Activated CD8-positive, alpha-beta T cell treated with anti-CD3 and anti-CD28 coated beads for 36 hours (primary cell): Measurements from ENCODE around the gene KLHL25. TPM values are rescaled to one million over a fixed set of nuclear protein-coding genes. Genes with fewer than 3 reads are reported as not detected.

ENCODE experiments used
- ATAC-seq: fragments of 200-7000 bp; cut with Tn5 transposase; one replicate; pipeline ENCODE4 v1.10.0; 2021; ENCODE audit warnings: mild to moderate bottlenecking, moderate library complexity
- CTCF ChIA-PET: fragments of 350-600 bp; sonication (Branson Sonifier 250); formaldehyde crosslinking; loops from one replicate; lab custom pipeline; 2021; ENCODE audit warnings: antibody characterized with exemption; lab: Charles Lee
- POLR2A ChIA-PET: fragments of 350-600 bp; sonication (Branson Sonifier 250); formaldehyde crosslinking; loops from one replicate; lab custom pipeline; 2021; ENCODE audit warnings: antibody characterized with exemption; lab: Charles Lee
- DNase-seq: peaks from one replicate; pipeline ENCODE4 v3.0.0-alpha.2; 2020
- H3K27ac Mint-ChIP-seq: one replicate; pipeline ENCODE4 v1.8.0; 2021; ENCODE audit warnings: mild to moderate bottlenecking, mixed read lengths
- H3K27me3 Mint-ChIP-seq: one replicate; pipeline ENCODE4 v1.8.0; 2021; ENCODE audit warnings: mixed read lengths
- H3K36me3 Mint-ChIP-seq: one replicate; pipeline ENCODE4 v1.8.0; 2021; ENCODE audit warnings: low read depth, mixed read lengths
- H3K4me1 Mint-ChIP-seq: one replicate; pipeline ENCODE4 v1.8.0; 2021; ENCODE audit warnings: low read depth, mixed read lengths
- H3K4me3 Mint-ChIP-seq: one replicate; pipeline ENCODE4 v1.8.0; 2021; ENCODE audit warnings: mild to moderate bottlenecking, moderate library complexity, mixed read lengths
- H3K9me3 Mint-ChIP-seq: one replicate; pipeline ENCODE4 v1.8.0; 2021; ENCODE audit warnings: mixed read lengths
- intact Hi-C: fragments of 100-400 bp; cut with micrococcal nuclease; formaldehyde crosslinking; loops from one replicate; pipeline ENCODE4 v1.10.0; 2022
- total RNA-seq, 2 experiments: library from RNA; stranded (reverse); gene quantifications; one replicate each; pipeline ENCODE4 v1.2.3, GENCODE V29; 2021
- TF ChIP-seq, protein P1 (sequence below): fragments of 200-600 bp; IDR thresholded peaks from one replicate; pipeline ENCODE4 v1.8.0; 2022; ENCODE audit warnings: antibody characterized with exemption, mild to moderate bottlenecking

KLHL25 gene
- total RNA-seq, 2 experiments from 2014 or later, result 2.9 to 3.3 TPM

DNA sequence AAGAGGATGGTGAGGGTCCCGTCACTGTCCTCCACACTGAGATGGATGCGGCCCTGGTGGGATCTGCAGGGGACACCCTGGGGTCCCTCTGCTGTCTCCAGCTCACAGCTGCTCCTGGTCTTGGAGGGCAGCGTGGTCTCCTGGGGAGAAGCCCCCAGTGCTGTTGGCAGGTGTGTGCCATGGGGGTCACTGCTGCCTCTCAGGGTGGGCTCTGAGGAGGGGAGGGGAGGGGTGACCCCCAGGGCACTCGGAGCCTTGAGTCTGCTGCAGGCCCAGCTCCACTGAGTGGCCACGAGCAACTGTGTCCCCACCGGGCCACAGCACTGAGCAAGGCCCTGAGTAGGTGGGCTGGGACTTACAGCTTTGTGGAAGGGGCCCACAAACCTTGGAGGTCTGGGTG, 34.7 kb downstream of the KLHL25 start:
- POLR2A ChIA-PET, result no interaction called here
- H3K4me3 Mint-ChIP-seq, result no peak overlapping the region
- ATAC-seq, result no peak
- no peaks in the 10 kb centered on the region for H3K4me1 Mint-ChIP-seq
- intact Hi-C loops, result no loop called here
- no peaks in the 10 kb centered on the region for H3K36me3 Mint-ChIP-seq
- DNase-seq, result no peak
- no peak overlapping the region for H3K27ac Mint-ChIP-seq
- no peaks in the 10 kb centered on the region for H3K27me3 Mint-ChIP-seq
- H3K9me3 Mint-ChIP-seq, result no peaks in the 10 kb centered on the region
- CTCF ChIA-PET, result no interaction called here
- TF ChIP-seq, protein P1, sequence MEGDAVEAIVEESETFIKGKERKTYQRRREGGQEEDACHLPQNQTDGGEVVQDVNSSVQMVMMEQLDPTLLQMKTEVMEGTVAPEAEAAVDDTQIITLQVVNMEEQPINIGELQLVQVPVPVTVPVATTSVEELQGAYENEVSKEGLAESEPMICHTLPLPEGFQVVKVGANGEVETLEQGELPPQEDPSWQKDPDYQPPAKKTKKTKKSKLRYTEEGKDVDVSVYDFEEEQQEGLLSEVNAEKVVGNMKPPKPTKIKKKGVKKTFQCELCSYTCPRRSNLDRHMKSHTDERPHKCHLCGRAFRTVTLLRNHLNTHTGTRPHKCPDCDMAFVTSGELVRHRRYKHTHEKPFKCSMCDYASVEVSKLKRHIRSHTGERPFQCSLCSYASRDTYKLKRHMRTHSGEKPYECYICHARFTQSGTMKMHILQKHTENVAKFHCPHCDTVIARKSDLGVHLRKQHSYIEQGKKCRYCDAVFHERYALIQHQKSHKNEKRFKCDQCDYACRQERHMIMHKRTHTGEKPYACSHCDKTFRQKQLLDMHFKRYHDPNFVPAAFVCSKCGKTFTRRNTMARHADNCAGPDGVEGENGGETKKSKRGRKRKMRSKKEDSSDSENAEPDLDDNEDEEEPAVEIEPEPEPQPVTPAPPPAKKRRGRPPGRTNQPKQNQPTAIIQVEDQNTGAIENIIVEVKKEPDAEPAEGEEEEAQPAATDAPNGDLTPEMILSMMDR, result no peak

DNA sequence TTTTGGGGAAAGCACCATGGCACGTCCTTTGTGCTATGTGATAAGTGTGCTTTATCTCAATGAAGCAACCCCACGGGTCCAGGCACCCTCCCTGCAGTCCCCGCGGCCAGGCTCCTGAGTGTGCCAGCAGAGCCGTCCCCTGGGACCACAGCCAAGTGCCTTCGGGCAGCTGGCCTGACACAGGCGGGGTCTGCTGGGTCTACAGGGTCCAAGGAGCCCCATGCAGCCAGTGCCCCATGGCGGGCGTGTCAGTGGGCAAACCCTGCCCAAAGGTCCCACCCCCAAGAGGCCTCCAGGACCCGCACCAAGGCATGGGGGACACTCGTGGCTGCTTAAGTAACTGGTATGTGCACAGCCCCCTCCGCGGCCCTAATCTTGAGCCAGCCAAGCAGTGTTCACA, 35.3 kb downstream of the KLHL25 start:
- TF ChIP-seq, protein P1, result no peak
- H3K27me3 Mint-ChIP-seq, result no peaks in the 10 kb centered on the region
- no peak overlapping the region for H3K4me3 Mint-ChIP-seq
- H3K4me1 Mint-ChIP-seq, result no peaks in the 10 kb centered on the region
- H3K27ac Mint-ChIP-seq, result no peak overlapping the region
- no peaks in the 10 kb centered on the region for H3K9me3 Mint-ChIP-seq
- no peaks in the 10 kb centered on the region for H3K36me3 Mint-ChIP-seq
- POLR2A ChIA-PET, result no interaction called here
- no peak for DNase-seq
- ATAC-seq, result no peak
- CTCF ChIA-PET, result no interaction called here
- intact Hi-C loops, result no loop called here

DNA sequence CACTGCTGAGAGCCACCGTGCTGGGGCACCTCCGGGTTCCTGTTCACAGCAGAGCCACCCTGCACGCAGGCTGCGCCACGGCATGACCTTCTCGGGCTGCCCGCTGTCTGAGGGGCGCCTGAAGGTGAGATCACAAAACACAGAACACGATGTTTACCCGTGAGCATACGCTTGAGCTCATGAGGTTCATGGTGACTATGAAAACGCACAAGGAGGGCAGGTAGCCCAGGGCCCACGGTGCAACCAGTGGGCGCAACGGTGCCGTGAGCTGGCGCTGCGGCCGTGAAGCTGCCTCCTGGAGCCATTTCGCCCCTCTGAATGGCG, 36.1 kb downstream of the KLHL25 start:
- TF ChIP-seq, protein P1, result no peak
- no peak overlapping the region for H3K4me3 Mint-ChIP-seq
- no peaks in the 10 kb centered on the region for H3K9me3 Mint-ChIP-seq
- intact Hi-C loops, result no loop called here
- no peak overlapping the region for H3K27ac Mint-ChIP-seq
- ATAC-seq (no peak), DNase-seq (no peak)
- H3K27me3 Mint-ChIP-seq, result no peaks in the 10 kb centered on the region
- POLR2A ChIA-PET, result no interaction called here
- no peaks in the 10 kb centered on the region for H3K36me3 Mint-ChIP-seq
- CTCF ChIA-PET, result no interaction called here
- no peaks in the 10 kb centered on the region for H3K4me1 Mint-ChIP-seq

DNA sequence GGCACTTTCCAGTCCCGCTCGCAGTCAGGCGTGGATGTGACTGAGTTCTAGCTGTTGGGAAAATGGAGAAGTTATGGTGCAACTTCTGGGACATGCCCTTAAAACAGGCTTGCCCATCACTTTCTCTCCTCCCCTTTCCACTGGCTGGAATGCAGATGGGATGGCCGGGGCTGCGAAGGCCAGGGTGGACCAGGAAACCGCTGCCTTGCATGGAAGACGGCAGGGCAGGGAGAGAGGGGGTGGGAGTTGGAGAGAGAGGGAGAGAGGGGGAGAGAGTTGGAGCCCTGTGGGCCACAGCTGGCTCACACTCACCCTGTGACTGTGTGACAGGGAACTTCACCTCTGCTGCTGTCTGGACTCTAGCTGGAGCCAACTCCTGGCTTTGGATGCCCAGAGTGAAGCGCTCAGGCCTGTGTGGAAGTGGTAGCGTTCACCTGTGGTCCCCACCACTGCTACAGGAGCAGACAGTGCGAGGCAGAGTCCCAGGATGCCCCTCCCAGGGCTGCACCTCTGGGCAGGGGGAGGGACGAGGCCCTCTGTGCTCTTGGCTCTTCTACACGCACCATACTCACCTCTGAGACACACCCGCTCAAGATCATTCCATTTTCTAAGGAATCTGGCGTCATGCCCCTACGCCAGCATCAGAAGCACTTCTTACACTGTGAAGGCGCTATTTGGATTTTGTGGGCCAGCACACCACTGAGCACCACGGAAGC, 36.6 kb downstream of the KLHL25 start:
- ChIA-PET POLR2A (no interaction called here), CTCF (no interaction called here)
- Mint-ChIP-seq H3K27ac (no peak overlapping the region), H3K27me3 (no peaks in the 10 kb centered on the region), H3K9me3 (no peaks in the 10 kb centered on the region), H3K4me1 (peaks cover 4% of the 10 kb centered on the region), H3K4me3 (no peak overlapping the region), H3K36me3 (no peaks in the 10 kb centered on the region)
- TF ChIP-seq, protein P1, result no peak
- DNase-seq (no peak), ATAC-seq (no peak)
- intact Hi-C loops, result no loop called here

DNA sequence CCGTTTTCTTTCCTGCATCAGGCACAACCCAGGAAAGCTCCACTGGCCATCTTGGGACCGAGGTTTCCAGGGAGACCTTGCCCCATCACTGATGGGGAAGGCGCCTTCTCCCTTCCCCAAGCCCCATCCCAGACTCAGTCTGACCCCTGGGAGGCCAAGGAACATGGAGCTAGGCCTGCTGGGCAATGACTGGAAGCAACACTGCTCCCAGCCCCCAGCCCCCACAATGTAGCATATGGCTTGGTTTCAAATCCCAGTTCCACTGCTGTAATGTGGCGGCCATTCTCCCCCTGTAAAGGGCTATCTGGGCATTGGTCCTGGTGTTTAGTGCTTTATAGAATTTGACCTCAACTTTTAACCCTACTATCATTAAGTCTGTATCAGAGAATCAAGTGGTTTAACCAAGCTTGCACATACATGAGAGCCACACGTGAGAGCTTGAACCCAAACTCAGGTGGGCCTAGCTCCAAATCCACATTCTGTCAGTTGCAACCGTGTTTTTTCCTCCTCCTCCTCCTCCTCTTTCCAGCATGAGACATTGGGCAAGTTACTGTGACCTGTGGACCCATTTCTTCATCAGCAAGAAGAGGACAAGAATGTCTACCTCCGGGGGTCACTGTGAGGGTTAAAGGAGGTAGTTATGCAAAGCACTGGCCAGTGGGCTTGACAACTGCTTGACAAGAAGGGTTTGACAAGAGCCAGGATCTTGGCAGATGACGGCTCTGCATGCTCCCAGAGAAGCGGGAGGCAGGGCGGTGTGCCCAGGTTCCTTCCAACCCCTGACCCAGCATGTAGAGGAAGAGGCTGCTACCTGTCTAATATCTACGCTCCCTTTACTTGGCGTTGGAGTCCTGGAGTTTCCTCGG, 37.4 kb downstream of the KLHL25 start:
- Mint-ChIP-seq H3K27me3 (no peaks in the 10 kb centered on the region), H3K36me3 (no peaks in the 10 kb centered on the region), H3K4me1 (peaks cover 11% of the 10 kb centered on the region), H3K4me3 (no peak overlapping the region), H3K27ac (no peak overlapping the region), H3K9me3 (no peaks in the 10 kb centered on the region)
- POLR2A ChIA-PET, result no interaction called here
- TF ChIP-seq, protein P1, result no peak
- DNase-seq, result no peak
- intact Hi-C loops, result no loop called here
- ATAC-seq, result no peak
- CTCF ChIA-PET, result no interaction called here
